Measurements from ENCODE around the gene ZNF683.

ZNF683 gene

GRCh38 chr1:26358411-26359384 is 13.9 kb downstream of the ZNF683 start:
- no peak for DNase-seq

- no peak for DNase-seq
Observed at GRCh38 chr1:26357121-26357602, 15.4 kb downstream of the ZNF683 start.

GRCh38 chr1:26356106-26356505 is 16.4 kb downstream of the ZNF683 start:
- no peak for DNase-seq

GRCh38 chr1:26354972-26355371 is 17.6 kb downstream of the ZNF683 start:
- DNase-seq: no peak

- no peak for DNase-seq
Observed at GRCh38 chr1:26353976-26354820, 18.4 kb downstream of the ZNF683 start, which contains the start of gene CRYBG2. Gene CRYBG2 (minus strand): TSS chr1:26354130. CDS start chr1:26346657, 7,473 bp downstream.

- no peak for DNase-seq
Observed at GRCh38 chr1:26353210-26353859, 19.2 kb downstream of the ZNF683 start.

GRCh38 chr1:26352338-26352679 is 20.2 kb downstream of the ZNF683 start:
- no peak for DNase-seq

- no peak for DNase-seq
Observed at GRCh38 chr1:26351590-26352337, 20.8 kb downstream of the ZNF683 start.

GRCh38 chr1:26350701-26351589 is 21.6 kb downstream of the ZNF683 start:
- no peak for DNase-seq

- no peak for DNase-seq
Observed at GRCh38 chr1:26350343-26350700, 22.2 kb downstream of the ZNF683 start.

- DNase-seq: no peak
Observed at GRCh38 chr1:26349877-26350244, 22.7 kb downstream of the ZNF683 start.

- no peak for DNase-seq
Observed at GRCh38 chr1:26349188-26349876, 23.2 kb downstream of the ZNF683 start.

- no peak for DNase-seq
Observed at GRCh38 chr1:26346274-26347033, 26.1 kb downstream of the ZNF683 start.

- no peak for DNase-seq
Observed at GRCh38 chr1:26345718-26346117, 26.8 kb downstream of the ZNF683 start.

GRCh38 chr1:26344147-26344920 is 28.2 kb downstream of the ZNF683 start:
- no peak for DNase-seq

GRCh38 chr1:26340047-26340481 is 32.5 kb downstream of the ZNF683 start:
- DNase-seq: no peak

- DNase-seq: no peak
Observed at GRCh38 chr1:26338670-26339069, 33.9 kb downstream of the ZNF683 start.

GRCh38 chr1:26337625-26338024 is 34.9 kb downstream of the ZNF683 start:
- DNase-seq: no peak

Data from nucleus accumbens (tissue), 56 donors.